ENCODE measurements around the gene TRIM44.

Gene TRIM44

DNA sequence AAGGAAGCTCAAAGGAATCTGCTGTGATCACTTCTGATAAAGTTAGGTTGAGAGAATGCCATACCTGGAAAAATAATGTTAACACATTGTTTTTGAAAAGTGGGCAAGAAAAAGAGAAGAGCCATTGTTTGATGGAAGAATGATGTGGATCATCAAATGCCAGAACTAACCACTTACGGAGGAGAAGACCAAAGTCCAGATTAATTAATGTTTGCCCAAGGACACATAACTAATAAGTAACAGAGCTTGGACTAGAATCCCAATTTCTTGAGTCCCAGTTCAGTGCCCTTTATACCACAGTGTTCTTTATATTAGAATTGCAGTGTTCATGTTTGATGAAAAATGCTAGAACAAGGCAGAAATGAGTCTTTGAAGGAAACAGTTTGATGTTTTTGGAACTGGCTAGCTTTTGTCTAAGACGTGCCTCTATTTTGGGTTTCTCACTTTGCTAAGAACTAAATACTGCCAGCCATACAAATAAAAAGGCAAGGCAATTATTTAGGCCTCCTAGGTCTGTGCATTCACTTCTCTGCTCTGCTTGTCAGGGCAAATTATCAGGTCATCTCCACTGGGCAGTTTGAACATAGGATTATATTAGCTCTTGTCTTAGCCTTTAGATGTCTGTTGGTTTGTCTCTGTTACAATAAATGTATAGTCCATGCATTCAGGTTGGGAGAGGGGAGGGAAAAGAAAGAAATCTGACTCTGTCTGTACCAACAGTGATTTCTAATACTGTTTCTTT is 72.3 kb downstream of the TRIM44 start:
- no peak for DNase-seq (ENCODE audit: low spot score)
- TF ChIP-seq, protein P1, sequence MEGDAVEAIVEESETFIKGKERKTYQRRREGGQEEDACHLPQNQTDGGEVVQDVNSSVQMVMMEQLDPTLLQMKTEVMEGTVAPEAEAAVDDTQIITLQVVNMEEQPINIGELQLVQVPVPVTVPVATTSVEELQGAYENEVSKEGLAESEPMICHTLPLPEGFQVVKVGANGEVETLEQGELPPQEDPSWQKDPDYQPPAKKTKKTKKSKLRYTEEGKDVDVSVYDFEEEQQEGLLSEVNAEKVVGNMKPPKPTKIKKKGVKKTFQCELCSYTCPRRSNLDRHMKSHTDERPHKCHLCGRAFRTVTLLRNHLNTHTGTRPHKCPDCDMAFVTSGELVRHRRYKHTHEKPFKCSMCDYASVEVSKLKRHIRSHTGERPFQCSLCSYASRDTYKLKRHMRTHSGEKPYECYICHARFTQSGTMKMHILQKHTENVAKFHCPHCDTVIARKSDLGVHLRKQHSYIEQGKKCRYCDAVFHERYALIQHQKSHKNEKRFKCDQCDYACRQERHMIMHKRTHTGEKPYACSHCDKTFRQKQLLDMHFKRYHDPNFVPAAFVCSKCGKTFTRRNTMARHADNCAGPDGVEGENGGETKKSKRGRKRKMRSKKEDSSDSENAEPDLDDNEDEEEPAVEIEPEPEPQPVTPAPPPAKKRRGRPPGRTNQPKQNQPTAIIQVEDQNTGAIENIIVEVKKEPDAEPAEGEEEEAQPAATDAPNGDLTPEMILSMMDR (IDR thresholded peaks at IDR 0.05; ENCODE audit: extremely low read depth, missing control alignments), result no peak

DNA sequence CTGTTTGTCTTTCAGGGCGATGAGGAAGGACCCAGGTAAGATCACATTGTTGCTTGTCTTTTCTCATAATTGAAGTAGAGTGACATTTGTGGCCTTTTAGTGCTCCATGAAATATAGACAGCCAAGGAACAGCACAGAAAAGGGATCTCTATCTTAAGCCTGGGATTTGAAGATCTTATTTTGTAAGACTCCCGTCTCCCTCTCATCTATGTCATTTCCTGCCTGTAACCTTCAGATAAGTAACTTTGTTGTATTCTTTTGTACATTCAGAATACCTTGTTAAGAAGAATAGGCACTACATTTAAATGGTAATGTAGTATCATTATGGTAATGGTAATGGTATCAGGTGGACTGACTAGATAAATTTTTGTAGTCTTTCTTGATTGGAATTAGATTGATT is 72.8 kb downstream of the TRIM44 start:
- TF ChIP-seq, protein P1 (IDR thresholded peaks at IDR 0.05; ENCODE audit: extremely low read depth, missing control alignments), result no peak
- no peak for DNase-seq (ENCODE audit: low spot score)

DNA sequence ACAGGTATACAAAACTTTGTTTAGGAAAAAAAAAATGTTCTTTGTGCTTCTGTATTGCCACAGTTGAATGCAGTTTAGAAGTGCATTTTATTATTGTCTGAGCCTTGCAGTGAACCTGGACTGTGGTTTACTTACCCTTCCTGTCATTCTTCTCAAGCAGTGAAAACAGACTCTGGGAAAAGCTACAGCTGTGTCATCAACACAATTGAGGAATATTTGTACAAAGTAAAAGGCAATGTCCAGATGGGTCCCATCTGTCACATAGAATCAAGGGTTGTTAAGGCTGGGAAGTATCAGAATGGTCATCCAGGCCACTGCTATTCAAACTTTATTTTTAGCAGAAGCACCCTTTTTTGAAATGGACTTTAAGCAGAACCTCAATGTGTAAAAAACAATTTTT is 73.3 kb downstream of the TRIM44 start:
- DNase-seq (ENCODE audit: low spot score), result no peak
- TF ChIP-seq, protein P1 (IDR thresholded peaks at IDR 0.05; ENCODE audit: extremely low read depth, missing control alignments), result no peak

DNA sequence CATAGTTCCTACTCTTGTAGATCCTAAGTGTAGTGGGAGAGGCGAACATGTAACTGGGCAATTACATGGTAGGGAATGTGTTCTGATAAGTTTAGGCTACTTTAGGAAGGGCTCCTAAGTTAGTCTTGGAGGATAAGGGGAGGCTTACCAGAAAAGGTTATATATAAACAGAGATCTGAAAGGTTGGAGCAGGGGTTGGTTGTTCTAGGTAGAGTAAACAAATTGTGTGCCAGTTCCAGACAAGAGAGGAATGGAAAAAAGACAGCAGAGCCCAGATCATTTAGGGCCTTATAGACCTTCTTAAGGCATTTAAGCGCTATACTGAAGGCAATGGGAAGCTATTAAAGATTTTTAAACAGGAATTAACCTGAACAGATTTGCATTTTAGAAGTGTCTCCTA is 74.4 kb downstream of the TRIM44 start:
- no peak for DNase-seq (ENCODE audit: low spot score)
- TF ChIP-seq, protein P1 (IDR thresholded peaks at IDR 0.05; ENCODE audit: extremely low read depth, missing control alignments), result no peak

DNA sequence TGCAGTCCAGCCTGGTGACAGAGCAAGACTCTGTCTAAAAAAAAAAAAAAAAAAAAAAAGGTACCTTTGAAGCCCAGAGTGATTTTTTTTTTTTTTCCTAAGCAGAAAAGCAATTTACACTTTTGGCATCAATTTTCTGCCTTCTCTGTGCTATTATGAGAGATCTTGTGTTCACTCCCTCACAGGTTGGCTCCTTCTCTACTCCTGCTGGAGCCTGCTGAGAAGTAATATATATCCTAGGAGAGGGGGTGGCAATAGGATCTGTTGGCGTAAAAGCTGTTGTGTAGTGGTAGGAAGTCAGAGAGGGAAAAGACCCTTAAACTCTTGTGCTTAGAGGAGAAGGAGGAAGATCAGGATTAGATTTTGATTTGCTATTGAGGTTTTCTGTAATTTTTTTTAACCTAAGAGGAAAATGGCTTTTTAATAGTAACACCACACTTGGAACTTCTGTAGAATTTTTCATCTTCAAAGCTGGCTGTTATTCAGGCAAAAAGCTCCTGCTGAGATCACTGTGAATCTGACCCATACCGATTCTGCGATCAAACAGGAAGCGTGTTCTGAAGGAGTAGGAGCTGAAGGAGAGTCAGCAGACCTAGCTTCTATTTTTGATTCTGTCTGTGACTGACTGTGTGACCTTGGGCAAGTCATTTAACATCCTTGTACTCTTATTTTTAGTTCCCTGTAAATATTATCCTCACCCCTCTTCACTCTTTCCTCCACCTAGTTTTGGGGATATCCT is 77.7 kb downstream of the TRIM44 start:
- TF ChIP-seq, protein P1 (IDR thresholded peaks at IDR 0.05; ENCODE audit: extremely low read depth, missing control alignments), result no peak
- no peak for DNase-seq (ENCODE audit: low spot score)

DNA sequence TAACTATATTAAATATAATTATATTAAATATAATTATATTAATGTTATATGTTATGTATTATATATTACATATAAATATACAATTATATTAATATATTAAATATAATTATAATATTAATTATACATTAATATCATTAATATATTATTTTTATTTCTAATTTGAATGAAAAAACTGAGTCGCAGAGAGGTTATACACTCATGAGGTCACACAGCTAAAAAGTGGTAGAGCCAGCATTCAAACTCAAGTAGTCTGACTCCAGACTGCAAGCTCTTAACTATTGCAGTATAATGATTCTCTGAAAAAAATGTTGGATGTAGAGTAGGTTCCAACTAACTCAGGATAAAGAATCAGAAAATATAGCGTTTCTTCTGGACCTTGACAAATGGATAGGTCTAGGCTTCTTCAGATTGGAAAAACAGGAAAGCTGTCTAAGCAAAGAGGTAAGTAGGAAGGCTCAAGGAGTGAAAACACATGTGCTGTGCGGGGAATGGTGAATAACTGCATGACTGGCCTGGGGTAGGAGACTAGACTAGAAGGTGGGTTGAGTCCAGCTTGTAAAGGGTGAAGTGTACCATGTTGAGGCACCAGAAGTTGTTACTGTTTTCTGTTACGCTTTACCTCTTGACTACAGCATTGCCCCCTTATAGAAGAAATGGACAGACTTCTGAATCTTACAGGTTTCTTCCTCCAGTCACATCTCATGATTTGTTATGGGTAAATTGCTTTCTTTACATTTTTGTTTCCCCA is 80.3 kb downstream of the TRIM44 start:
- TF ChIP-seq, protein P1 (IDR thresholded peaks at IDR 0.05; ENCODE audit: extremely low read depth, missing control alignments), result no peak
- no peak for DNase-seq (ENCODE audit: low spot score)
